IPS-15b (cell line): ENCODE results near the gene JHY.

Source experiments
- H3K27me3 ChIP-seq: one replicate; pipeline ENCODE4 v1.6.1; 2013; ENCODE audit warnings: low read length; ENCODE audit not compliant: control insufficient read depth, insufficient read depth
- H3K36me3 ChIP-seq: one replicate; pipeline ENCODE4 v1.6.1; 2013; ENCODE audit warnings: low read length; ENCODE audit not compliant: control insufficient read depth, insufficient read depth
- H3K4me1 ChIP-seq: one replicate; pipeline ENCODE4 v1.6.1; 2013; ENCODE audit warnings: mild to moderate bottlenecking, low read length; ENCODE audit not compliant: control insufficient read depth, insufficient read depth
- H3K4me3 ChIP-seq: one replicate; pipeline ENCODE4 v1.5.1; 2013; ENCODE audit warnings: low read depth, low read length
- H3K9ac ChIP-seq: one replicate; pipeline ENCODE4 v1.6.1; 2013; ENCODE audit warnings: low read depth, mild to moderate bottlenecking, low read length
- H3K9me3 ChIP-seq: one replicate; pipeline ENCODE4 v1.6.1; 2013; ENCODE audit warnings: mild to moderate bottlenecking, low read length; ENCODE audit not compliant: control insufficient read depth, insufficient read depth

JHY gene

GRCh38 chr11:122995526-122995925, 113.0 kb downstream of the JHY start:
- H3K9me3 ChIP-seq, result no peaks in the 10 kb centered on the region
- H3K9ac ChIP-seq, result no peak overlapping the region
- no peaks in the 10 kb centered on the region for H3K36me3 ChIP-seq
- H3K4me1 ChIP-seq, result peaks cover 4% of the 10 kb centered on the region
- peaks cover 9% of the 10 kb centered on the region for H3K27me3 ChIP-seq
- no peak overlapping the region for H3K4me3 ChIP-seq

- Histone ChIP-seq H3K4me3 (peak overlapping the region; percentile 38), H3K27me3 (peaks cover 11% of the 10 kb centered on the region), H3K9ac (no peak overlapping the region), H3K36me3 (no peaks in the 10 kb centered on the region), H3K9me3 (no peaks in the 10 kb centered on the region), H3K4me1 (peaks cover 4% of the 10 kb centered on the region)
Measured at GRCh38 chr11:122998727-122999366, 116.3 kb downstream of the JHY start.

- Histone ChIP-seq H3K36me3 (no peaks in the 10 kb centered on the region), H3K9me3 (no peaks in the 10 kb centered on the region), H3K27me3 (peaks cover 11% of the 10 kb centered on the region), H3K9ac (no peak overlapping the region), H3K4me3 (no peak overlapping the region), H3K4me1 (peaks cover 4% of the 10 kb centered on the region)
Measured at GRCh38 chr11:123000721-123001120, 118.2 kb downstream of the JHY start.

- Histone ChIP-seq H3K27me3 (no peaks in the 10 kb centered on the region), H3K9ac (no peak overlapping the region), H3K36me3 (no peaks in the 10 kb centered on the region), H3K4me3 (no peak overlapping the region), H3K9me3 (no peaks in the 10 kb centered on the region), H3K4me1 (peaks cover 10% of the 10 kb centered on the region)
Measured at GRCh38 chr11:123006860-123007542, 124.4 kb downstream of the JHY start.
